HG02571 (cell line): ENCODE data around the gene ZNF136.

Experiments
- ATAC-seq: cut with Tn5 transposase; IDR thresholded peaks from one replicate; pipeline ENCODE4 v1.9.1; 2021; ENCODE audit warnings: mild to moderate bottlenecking, moderate library complexity; ENCODE audit not compliant: unreplicated experiment

Gene ZNF136

DNA sequence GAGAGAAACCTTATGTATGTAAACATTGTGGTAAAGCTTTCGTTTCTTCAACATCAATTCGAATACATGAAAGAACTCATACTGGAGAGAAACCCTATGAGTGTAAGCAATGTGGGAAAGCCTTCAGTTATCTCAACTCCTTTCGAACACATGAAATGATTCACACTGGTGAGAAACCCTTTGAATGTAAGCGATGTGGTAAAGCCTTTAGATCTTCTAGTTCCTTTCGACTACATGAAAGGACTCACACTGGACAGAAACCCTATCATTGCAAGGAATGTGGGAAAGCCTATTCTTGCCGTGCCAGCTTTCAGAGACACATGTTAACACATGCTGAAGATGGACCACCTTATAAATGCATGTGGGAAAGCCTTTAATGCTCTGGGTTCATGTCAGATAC lies 24.7 kb downstream of the ZNF136 start:
- no peak for ATAC-seq

DNA sequence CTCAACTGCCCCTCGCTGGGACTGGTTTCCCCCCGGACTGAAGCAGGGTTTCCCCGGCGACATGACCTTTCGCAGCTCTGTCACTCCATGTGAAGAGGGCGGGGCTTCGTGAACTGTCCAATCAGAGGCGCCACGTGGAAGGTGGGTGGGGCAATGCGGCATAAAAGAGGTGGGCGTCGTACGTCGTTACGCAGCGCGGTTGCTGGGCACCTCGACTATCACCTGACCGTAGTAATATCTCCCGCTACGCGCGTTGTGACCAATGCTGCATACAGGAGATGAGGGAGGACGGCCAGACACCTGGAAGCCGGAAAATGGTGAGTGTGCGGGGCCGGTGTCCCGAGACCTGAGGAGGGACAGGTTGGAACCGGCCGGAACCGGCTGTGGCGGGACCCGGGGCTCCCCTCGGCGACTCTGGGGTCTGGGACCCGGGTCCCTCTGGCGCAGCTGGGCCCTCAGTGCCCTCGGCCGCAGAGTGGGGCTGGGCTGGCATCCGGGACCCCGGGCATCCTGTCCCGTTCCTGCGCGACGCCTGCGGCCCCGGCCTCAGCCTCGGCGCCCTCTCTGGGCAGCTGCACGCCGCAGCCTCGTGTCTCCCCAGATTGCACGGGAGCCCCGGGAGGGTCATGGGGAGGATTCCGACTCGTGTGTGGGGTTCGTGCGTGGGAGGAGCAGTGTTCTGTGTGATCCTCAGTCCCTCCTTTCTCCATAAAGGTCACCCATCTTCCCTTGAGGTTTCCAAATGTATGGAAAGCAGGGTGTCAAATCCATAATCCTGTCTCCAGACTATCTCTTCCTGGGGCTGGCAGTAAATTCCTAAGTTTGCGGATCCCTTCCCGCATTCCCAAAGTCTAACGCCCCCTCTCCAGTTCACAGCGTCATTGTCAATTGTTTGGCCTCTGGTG lies 32.2 kb downstream of the ZNF136 start:
- ATAC-seq, result no peak

DNA sequence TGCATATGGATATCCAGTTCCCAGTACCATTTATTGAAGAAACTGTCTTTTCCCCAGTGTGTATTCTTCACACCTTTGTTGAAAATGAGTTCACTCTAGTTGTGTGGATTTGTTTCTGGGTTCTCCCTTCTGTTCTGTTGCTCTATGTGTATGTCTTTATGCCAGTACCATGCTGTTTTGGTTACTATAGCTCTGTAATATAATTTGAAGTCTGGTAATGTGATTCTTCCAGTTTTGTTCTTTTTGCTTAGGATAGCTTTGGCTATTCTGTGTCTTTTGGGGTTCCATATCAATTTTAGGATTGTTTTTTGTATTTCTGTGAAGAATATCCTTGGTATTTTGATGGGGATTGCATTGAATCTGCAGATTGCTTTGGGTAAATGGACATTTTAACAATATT lies 35.2 kb downstream of the ZNF136 start:
- no peak for ATAC-seq

DNA sequence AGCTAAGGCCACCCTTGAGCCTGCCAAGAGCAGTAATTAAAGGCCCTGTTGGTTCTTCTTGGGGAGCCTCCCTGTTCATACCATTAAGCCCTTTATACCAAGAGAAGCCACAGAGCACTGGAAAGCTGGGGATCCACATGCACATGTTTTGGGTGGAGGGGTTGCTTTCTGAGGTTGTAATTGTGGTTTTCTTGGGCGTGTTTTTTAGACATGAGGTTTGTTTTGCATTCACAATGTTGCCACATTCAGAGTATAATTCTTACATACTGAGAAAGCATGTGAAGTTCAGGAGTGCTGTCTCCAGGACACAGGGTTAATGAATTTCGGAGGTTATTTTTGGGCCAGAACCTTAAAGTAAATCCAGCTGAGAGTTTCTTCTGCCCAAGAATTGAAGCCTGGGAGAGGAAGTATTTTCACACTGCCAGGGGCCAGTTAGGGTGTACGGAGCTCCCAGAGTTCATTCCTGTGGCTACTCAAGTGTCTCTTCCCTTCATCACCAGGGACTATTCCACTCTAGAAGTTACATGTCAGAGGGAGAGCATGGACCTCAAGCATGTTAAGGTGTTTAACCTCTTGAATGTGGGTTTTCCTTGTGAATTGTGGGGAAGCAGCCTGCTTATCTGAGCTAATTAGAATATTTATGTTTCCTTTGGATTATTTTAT lies 37.0 kb downstream of the ZNF136 start:
- ATAC-seq, result no peak

DNA sequence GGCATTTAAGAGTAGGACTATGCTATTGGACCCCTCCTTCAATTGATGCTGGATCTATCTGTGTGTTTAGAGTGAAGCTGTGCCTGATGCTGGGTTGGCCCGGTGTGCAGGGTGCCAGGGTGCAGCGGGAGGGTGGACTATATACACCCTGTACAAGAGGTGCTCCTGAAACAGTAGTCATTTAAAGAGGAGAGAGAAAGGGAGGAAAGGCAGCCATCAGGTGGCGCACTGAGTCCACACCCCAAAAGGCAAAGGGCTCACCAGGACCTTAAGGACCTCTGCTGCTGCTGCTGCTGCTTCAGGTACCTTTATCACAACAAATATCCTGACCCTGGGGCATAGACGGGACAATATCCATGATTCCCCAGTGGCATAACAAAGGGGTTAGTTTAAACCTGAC lies 39.4 kb downstream of the ZNF136 start:
- no peak for ATAC-seq

DNA sequence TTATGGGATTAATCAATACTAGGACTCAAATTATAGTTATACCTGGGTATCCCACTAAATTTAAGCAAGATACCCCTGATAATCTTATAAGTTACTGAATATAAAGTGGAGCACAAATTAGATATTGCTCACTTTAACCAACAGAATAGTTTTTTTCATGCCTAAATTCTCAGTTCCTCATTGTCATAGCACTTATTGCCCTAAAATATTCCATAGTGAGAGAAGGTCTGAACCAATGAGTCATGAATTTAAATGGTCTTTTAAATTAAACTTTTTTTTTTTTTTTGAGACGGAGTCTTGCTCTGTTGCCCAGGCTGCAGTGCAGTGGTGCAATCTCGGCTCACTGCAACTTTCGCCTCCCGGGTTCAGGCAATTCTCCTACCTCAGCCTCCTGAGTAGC lies 42.4 kb downstream of the ZNF136 start:
- no peak for ATAC-seq

DNA sequence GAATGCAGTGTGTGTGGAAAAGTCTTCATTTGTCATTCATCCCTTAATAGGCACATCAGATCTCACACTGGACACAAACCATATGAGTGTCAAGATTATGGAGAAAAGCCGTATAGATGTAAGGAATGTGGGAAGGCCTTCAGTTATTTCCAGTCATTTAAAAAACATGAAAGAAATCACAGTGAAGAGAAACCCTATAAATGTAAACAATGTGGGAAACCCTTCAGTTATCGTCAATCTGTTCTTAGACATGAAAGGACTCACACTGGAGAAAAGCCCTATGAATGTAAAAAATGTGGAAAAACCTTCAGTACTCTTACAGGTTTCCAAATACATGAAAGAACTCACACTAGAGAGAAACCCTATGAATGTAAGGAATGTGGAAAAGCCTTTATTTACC lies 45.3 kb downstream of the ZNF136 start:
- no peak for ATAC-seq

DNA sequence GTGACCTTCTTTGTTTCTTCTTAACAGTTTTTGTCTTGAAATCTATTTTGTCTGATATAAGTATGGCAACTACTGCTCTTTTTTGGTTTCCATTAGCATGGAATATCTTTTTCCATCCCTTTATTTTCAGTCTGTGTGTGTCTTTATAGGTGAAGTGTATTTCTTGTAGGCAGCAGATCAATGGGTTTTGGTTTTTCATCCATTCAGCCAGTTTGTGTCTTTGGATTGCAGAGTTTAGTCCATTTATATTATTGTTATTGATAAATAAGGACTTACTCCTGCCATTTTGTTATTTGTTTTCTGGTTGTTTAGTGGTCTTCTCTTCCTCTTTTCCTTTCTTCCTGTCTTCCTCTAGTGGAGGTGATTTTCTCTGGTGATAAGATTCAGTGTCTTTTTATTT lies 54.4 kb downstream of the ZNF136 start:
- no peak for ATAC-seq

DNA sequence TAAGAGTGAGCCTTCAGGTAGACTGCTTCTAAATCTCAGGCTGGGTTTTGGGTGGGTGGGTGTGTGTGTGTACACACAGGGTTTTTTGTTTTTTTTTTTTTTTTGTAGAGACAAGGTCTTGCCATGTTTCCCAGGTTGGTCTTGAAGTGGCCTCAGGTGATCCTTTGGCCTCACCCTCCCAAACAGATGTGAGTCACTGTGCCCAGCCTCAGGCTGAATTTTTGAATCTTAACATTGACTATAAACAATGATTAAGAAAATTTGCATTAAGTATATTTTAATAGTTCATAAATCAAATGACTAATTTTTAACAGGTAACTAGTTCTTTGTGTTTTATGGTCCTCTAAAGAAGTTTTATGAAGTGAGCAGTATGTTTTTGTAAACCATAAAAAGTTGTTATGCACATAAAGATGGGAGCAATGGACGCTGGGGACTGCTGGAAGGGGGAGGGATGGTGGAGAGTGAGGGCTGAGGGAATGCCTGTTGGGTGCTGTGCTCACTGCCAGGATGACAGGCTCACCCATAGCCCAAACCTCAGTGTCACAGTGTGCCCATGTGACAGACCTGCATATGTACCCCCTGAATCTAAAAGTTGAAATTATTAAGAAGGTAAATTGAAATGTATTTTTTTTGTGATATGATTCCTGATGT lies 60.2 kb downstream of the ZNF136 start:
- no peak for ATAC-seq

DNA sequence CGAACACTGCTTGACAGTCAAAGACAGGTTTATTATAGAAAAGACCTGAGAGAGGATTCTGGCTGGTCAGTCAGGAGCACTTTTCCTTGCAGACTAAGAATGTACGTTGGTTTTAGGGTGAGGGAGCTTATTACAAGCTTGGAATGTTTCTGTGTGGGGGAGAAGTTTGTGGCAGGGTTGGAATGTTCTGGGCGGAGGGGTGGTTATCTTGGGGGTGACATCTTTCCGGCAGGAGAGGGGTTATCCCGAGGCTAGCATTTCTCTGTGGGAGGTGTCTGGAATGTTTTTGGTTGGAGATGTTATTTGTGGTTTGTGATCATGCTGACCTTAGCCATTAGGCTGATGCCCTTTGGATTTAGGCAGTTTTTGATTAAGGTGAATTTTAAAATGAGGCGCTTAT lies 61.8 kb downstream of the ZNF136 start:
- ATAC-seq, result no peak

DNA sequence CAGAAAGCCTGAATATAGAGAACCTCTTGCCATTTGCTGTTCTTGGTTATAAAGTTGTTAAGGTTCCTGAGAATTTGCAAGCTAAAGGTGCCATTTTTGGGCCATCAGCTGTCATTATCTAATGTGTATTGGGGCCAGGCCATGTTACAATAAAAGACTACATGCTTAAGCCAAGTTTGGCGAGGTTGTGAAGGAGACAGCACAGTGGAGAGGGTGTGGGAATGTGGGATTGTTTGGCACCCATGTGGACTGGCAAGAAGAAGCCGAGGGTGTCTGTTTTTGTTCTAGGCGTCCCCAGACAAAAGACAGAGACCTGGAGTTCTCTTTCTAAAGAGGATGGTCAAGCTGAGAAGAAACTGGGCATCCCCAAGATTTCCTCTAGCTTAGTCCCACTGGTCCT lies 67.1 kb downstream of the ZNF136 start:
- ATAC-seq, result no peak

DNA sequence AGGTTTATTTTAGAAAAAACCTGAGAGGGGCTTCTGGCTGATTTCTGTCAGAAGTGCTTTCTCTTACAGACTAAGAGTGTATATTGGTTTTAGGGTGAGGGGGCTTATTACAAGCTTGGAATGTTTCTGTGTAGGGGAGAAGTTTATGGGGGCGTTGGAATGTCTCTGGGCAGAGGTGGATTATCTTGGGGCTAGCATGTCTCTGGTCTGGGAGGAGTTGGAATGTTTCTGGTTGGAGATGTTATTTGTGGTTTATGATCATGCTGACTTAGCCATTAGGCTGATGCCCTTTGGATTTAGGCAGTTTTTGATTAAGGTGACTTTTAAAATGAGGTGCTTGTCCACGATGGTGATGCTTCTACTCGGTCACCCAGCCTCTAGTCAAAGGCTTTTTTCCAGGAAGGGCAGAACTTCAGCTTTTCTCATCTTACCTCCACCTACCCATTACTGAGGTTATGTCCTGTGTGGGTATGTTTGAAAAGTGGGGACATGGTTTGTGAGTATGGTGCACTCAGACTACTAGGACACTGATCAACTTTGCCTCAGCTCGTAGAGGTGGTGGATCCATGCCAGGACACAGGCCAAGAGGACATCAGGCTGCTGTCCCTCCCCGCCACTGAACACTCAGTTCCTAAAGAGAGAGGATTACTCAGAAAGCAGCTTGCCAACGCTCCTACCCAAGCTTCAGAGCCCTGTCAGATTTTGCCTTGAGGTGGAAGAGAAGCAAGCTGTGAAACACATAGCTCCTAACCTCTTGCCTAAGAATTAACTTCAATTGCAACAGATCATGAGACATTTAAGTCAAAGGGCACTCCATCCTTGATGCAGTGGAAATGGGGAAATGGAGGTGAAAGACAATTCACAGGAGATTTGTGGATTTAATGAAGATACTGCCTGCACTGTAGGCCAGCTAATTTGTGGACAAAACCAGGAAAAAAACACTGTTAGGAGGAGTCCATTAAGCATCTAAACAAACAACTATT lies 68.1 kb downstream of the ZNF136 start:
- no peak for ATAC-seq

DNA sequence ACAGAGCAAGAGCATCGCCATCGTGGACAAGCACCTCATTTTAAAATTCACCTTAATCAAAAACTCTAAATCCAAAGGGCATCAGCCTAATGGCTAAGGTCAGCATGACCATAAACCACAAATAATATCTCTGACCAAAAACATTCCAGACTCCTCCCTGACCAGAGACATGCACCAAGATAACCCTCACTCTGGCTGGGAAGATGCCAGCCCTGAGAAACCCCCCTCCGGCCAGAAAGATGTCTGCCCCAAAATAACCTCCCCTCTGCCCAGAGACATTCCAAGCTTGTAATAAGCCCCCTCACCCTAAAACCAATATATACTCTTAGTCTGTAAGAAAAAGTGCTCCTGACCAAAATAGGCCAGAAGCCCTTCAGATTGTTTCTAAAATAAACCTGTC lies 70.1 kb downstream of the ZNF136 start:
- ATAC-seq, result no peak

DNA sequence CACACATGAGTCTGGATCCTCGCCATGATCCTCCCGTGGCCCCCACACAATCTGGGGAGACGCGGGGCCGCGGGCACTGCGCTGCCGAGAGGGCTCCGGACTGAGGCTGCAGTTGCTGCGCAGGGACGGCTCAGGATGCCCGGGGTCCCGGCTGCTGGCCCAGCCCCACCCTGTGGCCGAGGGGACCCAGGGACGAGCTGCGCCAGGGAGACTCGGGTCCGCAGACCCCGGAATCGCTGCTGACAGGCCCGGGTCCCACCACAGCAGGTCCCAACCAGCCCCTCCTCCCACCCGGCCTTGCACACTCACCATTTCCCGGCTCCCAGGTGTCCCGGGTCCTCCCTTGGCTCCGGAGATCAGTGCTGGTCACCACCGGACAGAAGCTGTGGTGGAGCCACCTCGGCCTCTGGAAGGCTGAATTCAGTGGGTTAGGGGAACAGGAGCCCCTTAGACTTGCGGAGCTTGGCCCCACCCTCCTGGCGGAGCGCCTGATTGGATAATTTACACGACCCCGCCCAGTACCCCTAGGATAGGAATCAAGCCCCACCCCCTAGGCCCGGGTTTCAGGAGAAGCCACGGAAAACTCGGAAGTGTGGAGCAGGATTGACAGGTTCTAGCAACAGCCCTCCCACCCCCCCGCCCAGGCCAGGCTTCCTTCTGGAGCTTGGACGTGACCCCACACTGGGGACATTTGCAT lies 74.4 kb downstream of the ZNF136 start:
- no peak for ATAC-seq
